ENCODE data around the gene ZDHHC1.

GRCh38 chr16:67425580-67425979 lies 9.3 kb upstream of the ZDHHC1 start:
- TF ChIP-seq RARB (CRISPR knock-in tag; IDR thresholded peaks at IDR 0.05) (no peak), ARNTL (CRISPR knock-in tag; IDR thresholded peaks at IDR 0.05; ENCODE audit: borderline replicate concordance, low read depth) (no peak)

Measured in SK-N-SH treated with all-trans-retinoic acid at 6 μM for 48 hours (cell line).